GM21737 (cell line): ENCODE measurements around the gene PPRC1.
"Not testable (repeated sequence)": the region's sequence is repeated elsewhere in the genome, so short reads cannot be mapped to it uniquely, and the experiment has no call there.

Experiments
- ATAC-seq: cut with Tn5 transposase; IDR thresholded peaks from one replicate; pipeline ENCODE4 v1.9.1; 2021; ENCODE audit warnings: mild to moderate bottlenecking, moderate library complexity; ENCODE audit not compliant: unreplicated experiment

PPRC1 gene

GRCh38 chr10:102188298-102188940, 55.6 kb downstream of the PPRC1 start:
- ATAC-seq, result no peak

- ATAC-seq, result not testable (repeated sequence)
These were observed 56.4 kb downstream of the PPRC1 start for GRCh38 chr10:102188941-102189898.

- ATAC-seq, result no peak
These were observed 59.1 kb downstream of the PPRC1 start for GRCh38 chr10:102191956-102192355.

- ATAC-seq, result no peak
These were observed 62.5 kb downstream of the PPRC1 start for GRCh38 chr10:102195296-102195870.

- no peak for ATAC-seq
These were observed 64.1 kb downstream of the PPRC1 start for GRCh38 chr10:102196893-102197292.

- ATAC-seq, result no peak
These were observed 65.2 kb downstream of the PPRC1 start for GRCh38 chr10:102198027-102198426.
